HCT116 (cell line): ENCODE data around the gene PKMYT1. TPM values are rescaled to one million over a fixed set of nuclear protein-coding genes. Genes with fewer than 3 reads are reported as not detected.

ENCODE experiments used
- ATAC-seq: fragments of 200-7000 bp; cut with Tn5 transposase; 2 replicates; pipeline ENCODE4 v1.9.1; 2020; ENCODE audit warnings: mild to moderate bottlenecking, moderate library complexity
- BruUV-seq: library from RNA; stranded (reverse); fragments of 400-500 nt; replicated peaks from 2 replicates; lab custom pipeline; 2021; lab: Mats Ljungman, UMichigan
- CTCF ChIA-PET: fragments of 300-600 bp; sonication (Branson Sonifier 250); formaldehyde crosslinking; loops from one replicate; lab custom pipeline; 2021; ENCODE audit warnings: antibody characterized with exemption; lab: Charles Lee
- POLR2A ChIA-PET: fragments of 300-600, 350-600 bp; sonication (Branson Sonifier 250); formaldehyde crosslinking; loops from one replicate; lab custom pipeline; 2021; ENCODE audit warnings: antibody characterized with exemption; lab: Charles Lee
- RAD21 ChIA-PET, 2 experiments: fragments of 300-600 bp; sonication (Branson Sonifier 250); formaldehyde crosslinking; loops; one replicate each; lab custom pipeline; 2023; ENCODE audit warnings: low total read pairs in 2 of 2; ENCODE audit not compliant: uncharacterized antibody in 2 of 2, unreplicated experiment in 2 of 2, low non-redundant PET in 1 of 2; lab: Charles Lee
- DNase-seq: peaks from one replicate; pipeline ENCODE4 v3.0.0-alpha.2; 2010; ENCODE audit warnings: low read depth, low spot score
- H2AFZ ChIP-seq: fragments of 200-600 bp; shearing (Covaris generic), sonication (generic); 2 replicates; pipeline ENCODE4 v1.6.1; 2017; ENCODE audit warnings: low read depth, mixed run types, mixed read lengths, antibody characterized with exemption, low read length; ENCODE audit not compliant: poor library complexity, severe bottlenecking
- H3K27ac ChIP-seq: 2 replicates; pipeline ENCODE4 v1.5.1; 2012; ENCODE audit warnings: low read depth, low read length
- H3K27me3 ChIP-seq: fragments of 200-600 bp; sonication (generic); 2 replicates; pipeline ENCODE4 v1.6.1; 2016; ENCODE audit warnings: mixed run types, low read length, mixed read lengths; ENCODE audit not compliant: insufficient read depth
- H3K36me3 ChIP-seq, 2 experiments: fragments of 200-500 bp in 1 of 2; fragments of 200-600 bp in 1 of 2; sonication (Bioruptor generic) in 1 of 2; sonication (generic) in 1 of 2; 2 replicates each; pipeline versions ENCODE4 v1.5.1 to v1.6.1; 2014 to 2016; ENCODE audit warnings: low read length in 2 of 2, inconsistent platforms in 1 of 2, mixed read lengths in 1 of 2, mixed run types in 1 of 2; ENCODE audit not compliant: insufficient read depth in 2 of 2, control insufficient read depth in 1 of 2
- H3K4me1 ChIP-seq, 2 experiments: fragments of 200-600 bp in 1 of 2; sonication (generic) in 1 of 2; 2 replicates each; pipeline versions ENCODE4 v1.5.1 to v1.6.1; 2012 to 2017; ENCODE audit warnings: low read length in 2 of 2, inconsistent platforms in 1 of 2, mild to moderate bottlenecking in 1 of 2, mixed read lengths in 1 of 2, mixed run types in 1 of 2, moderate library complexity in 1 of 2; ENCODE audit not compliant: insufficient read depth in 2 of 2, control insufficient read depth in 1 of 2
- H3K4me2 ChIP-seq: fragments of 200-600 bp; sonication (generic); 2 replicates; pipeline ENCODE4 v1.6.1; 2017; ENCODE audit warnings: mixed run types, low read length, mixed read lengths
- H3K4me3 ChIP-seq, 2 experiments: fragments of 200-600 bp in 1 of 2; sonication (generic) in 1 of 2; replicated peaks in 1 of 2; 2 replicates each; pipeline ENCODE4 v1.5.1; 2011 to 2016; ENCODE audit warnings: low read length in 2 of 2, control low read depth in 1 of 2, low read depth in 1 of 2, mild to moderate bottlenecking in 1 of 2, mixed read lengths in 1 of 2, mixed run types in 1 of 2
- H3K79me2 ChIP-seq: fragments of 200-600 bp; sonication (generic); 2 replicates; pipeline ENCODE4 v1.6.1; 2017; ENCODE audit warnings: mild to moderate bottlenecking, mixed run types, low read length, moderate library complexity, mixed read lengths; ENCODE audit not compliant: insufficient read depth
- H3K9ac ChIP-seq: fragments of 200-600 bp; sonication (generic); 2 replicates; pipeline ENCODE4 v1.6.1; 2016; ENCODE audit warnings: low read length, mixed read lengths
- H3K9me2 ChIP-seq: fragments of 200-600 bp; sonication (generic), shearing (Covaris generic); 2 replicates; pipeline ENCODE4 v1.6.1; 2017; ENCODE audit warnings: mixed run types, mild to moderate bottlenecking, moderate library complexity; ENCODE audit not compliant: insufficient read depth
- H3K9me3 ChIP-seq, 2 experiments: fragments of 200-500 bp in 1 of 2; fragments of 200-600 bp in 1 of 2; sonication (Bioruptor generic) in 1 of 2; sonication (generic) in 1 of 2; 2 replicates each; pipeline ENCODE4 v1.6.1; 2014 to 2017; ENCODE audit warnings: low read length in 2 of 2, mixed read lengths in 2 of 2, inconsistent platforms in 1 of 2, low read depth in 1 of 2, mild to moderate bottlenecking in 1 of 2, mixed run types in 1 of 2, moderate library complexity in 1 of 2; ENCODE audit not compliant: control insufficient read depth in 1 of 2, insufficient read depth in 1 of 2
- H4K20me1 ChIP-seq: fragments of 200-600 bp; sonication (generic), shearing (Covaris generic); 2 replicates; pipeline ENCODE4 v1.6.1; 2017; ENCODE audit warnings: mixed run types, mild to moderate bottlenecking, moderate library complexity; ENCODE audit not compliant: insufficient read depth
- ATF3 ChIP-seq: IDR thresholded peaks from 2 replicates; pipeline ENCODE4 v1.6.1; 2012
- JUND ChIP-seq: IDR thresholded peaks from 2 replicates; pipeline ENCODE4 v1.6.1; 2012
- POLR2A ChIP-seq: IDR thresholded peaks from 2 replicates; pipeline ENCODE4 v1.7.0; 2011; ENCODE audit warnings: borderline replicate concordance; ENCODE audit not compliant: insufficient read depth, insufficient read length; ENCODE audit errors: extremely low read depth
- RAD21 ChIP-seq: IDR thresholded peaks from 2 replicates; pipeline ENCODE4 v1.6.1; 2012; ENCODE audit warnings: low read depth, mild to moderate bottlenecking
- SRF ChIP-seq: IDR thresholded peaks from 2 replicates; pipeline ENCODE4 v1.6.1; 2012; ENCODE audit warnings: low read depth
- TCF7L2 ChIP-seq: IDR thresholded peaks from 2 replicates; pipeline ENCODE4 v1.7.0; 2011; ENCODE audit warnings: borderline replicate concordance, inconsistent platforms; ENCODE audit not compliant: insufficient read depth, insufficient read length; ENCODE audit errors: extremely low read depth
- ZNF274 ChIP-seq: fragments of 200-500 bp; sonication (Bioruptor generic); IDR thresholded peaks from 2 replicates; pipeline ENCODE4 v1.6.1; 2014; ENCODE audit warnings: mild to moderate bottlenecking, low read depth, low read length, inconsistent platforms
- intact Hi-C: fragments of 100-400 bp; cut with micrococcal nuclease; formaldehyde crosslinking; loops from 2 replicates; pipeline ENCODE4 v1.10.0; 2022
- total RNA-seq: library from RNA; stranded (reverse); gene quantifications from one replicate; pipeline ENCODE4 v1.2.1, GENCODE V29; 2021; ENCODE audit not compliant: unreplicated experiment

Gene PKMYT1
- total RNA-seq, 1 experiment from 2014 or later, result 104 TPM

GRCh38 chr16:2976201-2976600 is 4.0 kb downstream of the PKMYT1 start:
- Histone ChIP-seq H3K27me3 (no peaks in the 10 kb centered on the region), H3K79me2 (peaks cover 68% of the 10 kb centered on the region), H3K36me3 (peaks cover 5 to 40% of the 10 kb centered on the region in 2 experiments; a peak in 3 of 4 replicates), H3K4me3 (no peak overlapping the region), H3K9ac (no peak overlapping the region), H2AFZ (no peak overlapping the region), H3K9me3 (no peaks in the 10 kb centered on the region), H3K4me1 (peaks cover 8 to 29% of the 10 kb centered on the region in 2 experiments; a peak in 3 of 4 replicates), H3K4me2 (no peak overlapping the region), H4K20me1 (peaks cover 6% of the 10 kb centered on the region; the same call in 1 of the 2 replicates), H3K9me2 (no peaks in the 10 kb centered on the region), H3K27ac (no peak overlapping the region; the same call in 1 of the 2 replicates)
- ATAC-seq (no peak), DNase-seq (no peak)
- TF ChIP-seq JUND (no peak), SRF (no peak), ZNF274 (no peak), TCF7L2 (no peak)
- no TSS peak for BruUV-seq
- ChIA-PET CTCF (no interaction called here), POLR2A (interaction anchor here (0.8 kb wide), 1 partner anchor 64 kb away, joined by 3 read pairs; the partner anchor contains the start of gene FLYWCH1), RAD21 (no interaction called here)
- intact Hi-C loops, result no loop called here

- RAD21 ChIA-PET, result no interaction called here
- CTCF ChIA-PET, result no interaction called here
Measured at GRCh38 chr16:2975161-2975795, 5.0 kb downstream of the PKMYT1 start.

More at GRCh38 chr16:2975161-2975795, 5.0 kb downstream of the PKMYT1 start:
- ATAC-seq (no peak), DNase-seq (no peak)
- no peak for TF ChIP-seq POLR2A
- TF ChIP-seq JUND, result no peak
- no peak for TF ChIP-seq ATF3
- TF ChIP-seq TCF7L2, result no peak
- TF ChIP-seq RAD21, result no peak
- intact Hi-C loops, result no loop called here
- Histone ChIP-seq H3K36me3 (peaks cover 5 to 40% of the 10 kb centered on the region in 2 experiments; a peak in 3 of 4 replicates), H3K27ac (peak overlapping the region; percentile 8; the same call in 1 of the 2 replicates), H2AFZ (no peak overlapping the region), H3K27me3 (no peaks in the 10 kb centered on the region), H3K4me1 (peaks cover 11 to 30% of the 10 kb centered on the region in 2 experiments; a peak in 3 of 4 replicates), H3K4me3 (no peak overlapping the region), H3K9ac (no peak overlapping the region), H4K20me1 (peaks cover 6% of the 10 kb centered on the region; the same call in 1 of the 2 replicates), H3K9me3 (no peaks in the 10 kb centered on the region), H3K79me2 (peaks cover 77% of the 10 kb centered on the region), H3K9me2 (no peaks in the 10 kb centered on the region), H3K4me2 (no peak overlapping the region)
- POLR2A ChIA-PET, result no interaction called here
- BruUV-seq, result no TSS peak
